ENCODE data around the gene CDK13. TPM values are rescaled to one million over a fixed set of nuclear protein-coding genes. Genes with fewer than 3 reads are reported as not detected.

The CDK13 gene
- polyA plus RNA-seq, 3 donors = 8.8 to 25.7 (median 11.2) TPM

DNA sequence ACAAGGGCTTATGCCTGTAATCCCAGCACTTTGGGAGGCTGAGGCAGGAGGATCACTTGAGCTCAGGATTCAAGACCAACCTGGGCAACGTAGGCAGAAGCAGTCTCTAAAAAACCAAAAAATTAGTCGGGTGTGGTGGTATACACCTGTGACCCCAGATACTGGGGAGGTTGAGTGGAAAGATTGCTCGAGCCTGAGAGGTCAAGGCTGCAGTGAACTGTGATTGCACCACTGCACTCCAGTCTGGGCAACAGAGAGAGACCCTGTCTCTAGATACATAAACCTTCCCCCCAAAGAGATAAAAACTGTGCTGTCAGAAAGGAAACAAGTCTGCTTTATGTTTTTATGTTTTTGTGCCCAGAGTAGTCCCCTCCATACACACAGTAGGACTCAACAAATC lies 27.5 kb upstream of the CDK13 start:
- Mint-ChIP-seq H3K27ac (no peak overlapping the region), H3K27me3 (ENCODE audit: low read depth in 3 of 3) (peaks cover 0 to 2% (median 1%) of the 10 kb centered on the region in 3 donors), H3K9me3 (peaks cover 0 to 4% (median 0%) of the 10 kb centered on the region in 7 donors), H3K4me1 (no peaks in the 10 kb centered on the region), H3K36me3 (no peaks in the 10 kb centered on the region), H3K4me3 (no peak overlapping the region)
- H3K9ac ChIP-seq (ENCODE audit: insufficient read depth, low read length, poor library complexity, severe bottlenecking) = no peak overlapping the region
- no peaks in the 10 kb centered on the region for H3K9me3 ChIP-seq (replicated peaks in 1 of 2; ENCODE audit: control insufficient read depth in 1 of 2, insufficient read depth in 1 of 2, low read length in 2 of 2)
- no peaks in the 10 kb centered on the region for H4K20me1 ChIP-seq (ENCODE audit: insufficient read depth, low read length)
- intact Hi-C loops (cut with micrococcal nuclease) = no loop called here
- no peak overlapping the region for H3K4me3 ChIP-seq (replicated peaks in 1 of 3; ENCODE audit: low read depth in 2 of 3, low read length in 3 of 3)
- H3K79me2 ChIP-seq (ENCODE audit: insufficient read depth, low read length) = no peaks in the 10 kb centered on the region
- H3K4me2 ChIP-seq (replicated peaks; ENCODE audit: extremely low read depth, low read length, poor library complexity, severe bottlenecking) = no peak overlapping the region
- no peak overlapping the region for H3K27ac ChIP-seq (ENCODE audit: low read depth in 1 of 2, low read length in 2 of 2)
- no peak for DNase-seq
- no peaks in the 10 kb centered on the region for H3K36me3 ChIP-seq (replicated peaks in 1 of 2; ENCODE audit: control insufficient read depth in 1 of 2, insufficient read depth in 2 of 2, low read length in 2 of 2)
- TF ChIP-seq, protein P1, sequence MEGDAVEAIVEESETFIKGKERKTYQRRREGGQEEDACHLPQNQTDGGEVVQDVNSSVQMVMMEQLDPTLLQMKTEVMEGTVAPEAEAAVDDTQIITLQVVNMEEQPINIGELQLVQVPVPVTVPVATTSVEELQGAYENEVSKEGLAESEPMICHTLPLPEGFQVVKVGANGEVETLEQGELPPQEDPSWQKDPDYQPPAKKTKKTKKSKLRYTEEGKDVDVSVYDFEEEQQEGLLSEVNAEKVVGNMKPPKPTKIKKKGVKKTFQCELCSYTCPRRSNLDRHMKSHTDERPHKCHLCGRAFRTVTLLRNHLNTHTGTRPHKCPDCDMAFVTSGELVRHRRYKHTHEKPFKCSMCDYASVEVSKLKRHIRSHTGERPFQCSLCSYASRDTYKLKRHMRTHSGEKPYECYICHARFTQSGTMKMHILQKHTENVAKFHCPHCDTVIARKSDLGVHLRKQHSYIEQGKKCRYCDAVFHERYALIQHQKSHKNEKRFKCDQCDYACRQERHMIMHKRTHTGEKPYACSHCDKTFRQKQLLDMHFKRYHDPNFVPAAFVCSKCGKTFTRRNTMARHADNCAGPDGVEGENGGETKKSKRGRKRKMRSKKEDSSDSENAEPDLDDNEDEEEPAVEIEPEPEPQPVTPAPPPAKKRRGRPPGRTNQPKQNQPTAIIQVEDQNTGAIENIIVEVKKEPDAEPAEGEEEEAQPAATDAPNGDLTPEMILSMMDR (IDR thresholded peaks at IDR 0.05) = no peak
- H3K4me1 ChIP-seq (ENCODE audit: control insufficient read depth in 1 of 2, insufficient read depth in 2 of 2, low read length in 2 of 2) = no peaks in the 10 kb centered on the region
- no peaks in the 10 kb centered on the region for H3K27me3 ChIP-seq (ENCODE audit: control insufficient read depth in 2 of 2, insufficient read depth in 2 of 2, low read length in 2 of 2)
- 94% methylated on average over 2 of the region's 3 CpGs for WGBS (ENCODE audit: insufficient coverage)
- H2AFZ ChIP-seq (ENCODE audit: insufficient read depth, low read depth, low read length, poor library complexity, severe bottlenecking) = no peak overlapping the region

DNA sequence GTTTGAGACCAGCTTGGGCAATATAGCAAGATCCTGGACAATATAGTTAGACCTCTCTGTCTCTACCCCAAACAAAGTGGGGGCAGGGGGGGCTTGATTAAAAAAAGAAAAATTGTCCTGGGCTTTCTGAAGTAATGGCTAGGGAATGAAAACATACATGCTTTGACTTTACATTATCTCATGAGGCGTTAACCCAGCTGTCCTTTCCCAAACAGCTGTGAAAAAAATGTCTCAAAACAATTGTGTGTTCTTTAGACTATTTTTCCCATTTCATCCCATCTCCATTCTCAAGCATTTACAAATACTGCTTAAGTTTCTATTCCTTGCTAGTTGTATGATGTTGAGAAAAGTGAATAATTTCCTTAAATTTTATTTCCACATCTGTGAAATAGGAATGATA lies 27.0 kb upstream of the CDK13 start:
- Histone ChIP-seq H4K20me1 (ENCODE audit: insufficient read depth, low read length) (no peaks in the 10 kb centered on the region), H3K79me2 (ENCODE audit: insufficient read depth, low read length) (no peaks in the 10 kb centered on the region), H3K4me1 (ENCODE audit: control insufficient read depth in 1 of 2, insufficient read depth in 2 of 2, low read length in 2 of 2) (no peaks in the 10 kb centered on the region), H2AFZ (ENCODE audit: insufficient read depth, low read depth, low read length, poor library complexity, severe bottlenecking) (no peak overlapping the region), H3K36me3 (replicated peaks in 1 of 2; ENCODE audit: control insufficient read depth in 1 of 2, insufficient read depth in 2 of 2, low read length in 2 of 2) (no peaks in the 10 kb centered on the region), H3K9me3 (replicated peaks in 1 of 2; ENCODE audit: control insufficient read depth in 1 of 2, insufficient read depth in 1 of 2, low read length in 2 of 2) (no peaks in the 10 kb centered on the region), H3K27me3 (ENCODE audit: control insufficient read depth in 2 of 2, insufficient read depth in 2 of 2, low read length in 2 of 2) (no peaks in the 10 kb centered on the region), H3K9ac (ENCODE audit: insufficient read depth, low read length, poor library complexity, severe bottlenecking) (no peak overlapping the region), H3K4me3 (replicated peaks in 1 of 3; ENCODE audit: low read depth in 2 of 3, low read length in 3 of 3) (no peak overlapping the region), H3K4me2 (replicated peaks; ENCODE audit: extremely low read depth, low read length, poor library complexity, severe bottlenecking) (no peak overlapping the region), H3K27ac (ENCODE audit: low read depth in 1 of 2, low read length in 2 of 2) (no peak overlapping the region)
- Mint-ChIP-seq H3K27me3 (ENCODE audit: low read depth in 3 of 3) (peaks cover 0 to 2% (median 1%) of the 10 kb centered on the region in 3 donors), H3K4me3 (no peak overlapping the region), H3K27ac (no peak overlapping the region), H3K9me3 (peaks cover 0 to 4% (median 0%) of the 10 kb centered on the region in 7 donors), H3K36me3 (no peaks in the 10 kb centered on the region), H3K4me1 (no peaks in the 10 kb centered on the region)
- no peak for DNase-seq
- no CpG with 5 or more reads among the region's 1 CpG for WGBS (ENCODE audit: insufficient coverage)
- intact Hi-C loops (cut with micrococcal nuclease) = no loop called here
- TF ChIP-seq, protein P1 (IDR thresholded peaks at IDR 0.05) = no peak
